Measurements from ENCODE around the gene ACP4. TPM values are rescaled to one million over a fixed set of nuclear protein-coding genes. Genes with fewer than 3 reads are reported as not detected.

Gene ACP4
- total RNA-seq, 4 donors from 2014 or later = not detected

DNA sequence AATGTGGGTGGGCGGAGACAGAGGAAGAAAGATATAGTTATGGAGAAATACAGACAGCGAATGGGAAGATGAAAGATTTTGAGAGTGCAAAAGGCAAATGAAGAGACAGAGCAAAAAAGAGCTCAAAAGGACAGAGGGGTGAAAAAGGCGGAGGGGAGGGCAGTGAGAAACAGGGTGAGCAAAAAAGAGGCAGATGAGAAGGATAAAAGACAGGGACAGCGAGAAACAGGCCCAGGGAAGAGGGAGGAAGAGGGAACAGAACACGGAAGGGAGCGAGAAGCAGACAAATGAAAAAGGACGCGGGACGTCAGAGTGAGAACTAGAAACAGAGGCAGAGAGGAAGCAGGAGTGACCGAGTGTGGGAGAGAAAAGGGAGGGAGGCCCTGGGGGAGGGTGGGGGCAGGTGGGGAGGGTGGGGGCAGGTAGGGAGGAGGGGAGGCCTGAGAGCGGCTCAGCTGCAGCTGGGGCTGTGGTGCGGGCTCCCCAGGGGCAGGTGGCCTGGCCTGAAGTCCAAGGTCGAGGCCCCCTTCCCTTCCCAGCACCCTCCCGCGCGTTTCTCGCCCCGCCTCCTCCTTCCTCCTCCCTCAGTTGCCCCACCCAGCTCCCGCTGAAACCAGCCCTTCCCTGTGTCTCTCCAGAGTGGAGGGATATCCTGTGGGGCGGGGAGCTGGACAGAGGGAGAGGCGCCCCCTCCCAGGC, 30.5 kb downstream of the ACP4 start:
- no peaks in the 10 kb centered on the region for H3K9me3 ChIP-seq
- in situ Hi-C loops (cut with MboI; ENCODE audit: low sequenced_read_pairs in 4 of 4) (no loop called here), intact Hi-C loops (cut with DNase I; ENCODE audit: low total_unique reads) (no loop called here)
- TF ChIP-seq, protein P1, sequence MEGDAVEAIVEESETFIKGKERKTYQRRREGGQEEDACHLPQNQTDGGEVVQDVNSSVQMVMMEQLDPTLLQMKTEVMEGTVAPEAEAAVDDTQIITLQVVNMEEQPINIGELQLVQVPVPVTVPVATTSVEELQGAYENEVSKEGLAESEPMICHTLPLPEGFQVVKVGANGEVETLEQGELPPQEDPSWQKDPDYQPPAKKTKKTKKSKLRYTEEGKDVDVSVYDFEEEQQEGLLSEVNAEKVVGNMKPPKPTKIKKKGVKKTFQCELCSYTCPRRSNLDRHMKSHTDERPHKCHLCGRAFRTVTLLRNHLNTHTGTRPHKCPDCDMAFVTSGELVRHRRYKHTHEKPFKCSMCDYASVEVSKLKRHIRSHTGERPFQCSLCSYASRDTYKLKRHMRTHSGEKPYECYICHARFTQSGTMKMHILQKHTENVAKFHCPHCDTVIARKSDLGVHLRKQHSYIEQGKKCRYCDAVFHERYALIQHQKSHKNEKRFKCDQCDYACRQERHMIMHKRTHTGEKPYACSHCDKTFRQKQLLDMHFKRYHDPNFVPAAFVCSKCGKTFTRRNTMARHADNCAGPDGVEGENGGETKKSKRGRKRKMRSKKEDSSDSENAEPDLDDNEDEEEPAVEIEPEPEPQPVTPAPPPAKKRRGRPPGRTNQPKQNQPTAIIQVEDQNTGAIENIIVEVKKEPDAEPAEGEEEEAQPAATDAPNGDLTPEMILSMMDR (IDR thresholded peaks at IDR 0.05 in 4 of 5, conservative IDR thresholded peaks at IDR 0.05 in 1 of 5) = no peak
- no peak for TF ChIP-seq POLR2A (IDR thresholded peaks at IDR 0.05)
- H3K27ac ChIP-seq = no peak overlapping the region
- H3K4me3 ChIP-seq = no peak overlapping the region
- no peaks in the 10 kb centered on the region for H3K4me1 ChIP-seq
- DNase-seq (no peak), ATAC-seq (no peak)
- H3K36me3 ChIP-seq = no peaks in the 10 kb centered on the region
- H3K27me3 ChIP-seq = peaks cover 41 to 59% (median 49%) of the 10 kb centered on the region in 3 donors

DNA sequence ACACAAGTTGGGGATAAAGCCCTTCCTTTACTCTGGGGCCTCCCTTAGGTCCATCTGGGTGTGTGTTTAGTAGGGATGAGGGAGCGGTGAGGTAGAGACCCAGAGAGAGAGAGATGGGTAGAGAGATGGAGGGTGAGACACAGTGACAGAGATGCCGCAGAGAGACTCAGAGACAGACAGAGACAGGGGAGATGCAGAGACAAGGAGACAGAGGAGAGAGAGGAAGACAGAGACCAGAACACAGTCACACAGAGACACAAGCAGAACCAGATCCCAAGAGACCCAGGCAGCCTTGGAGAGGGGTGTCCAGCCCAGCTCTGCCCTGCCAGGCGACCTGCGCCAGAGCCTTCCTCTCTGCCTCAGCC, 31.0 kb downstream of the ACP4 start:
- no peak for DNase-seq
- no peaks in the 10 kb centered on the region for H3K4me1 ChIP-seq
- in situ Hi-C loops (cut with MboI; ENCODE audit: low sequenced_read_pairs in 4 of 4) (no loop called here), intact Hi-C loops (cut with DNase I; ENCODE audit: low total_unique reads) (no loop called here)
- no peaks in the 10 kb centered on the region for H3K9me3 ChIP-seq
- no peak for ATAC-seq
- TF ChIP-seq, protein P1 (IDR thresholded peaks at IDR 0.05 in 4 of 5, conservative IDR thresholded peaks at IDR 0.05 in 1 of 5) = no peak
- no peak for TF ChIP-seq POLR2A (IDR thresholded peaks at IDR 0.05)
- H3K36me3 ChIP-seq = no peaks in the 10 kb centered on the region
- no peak overlapping the region for H3K4me3 ChIP-seq
- peaks cover 41 to 59% (median 49%) of the 10 kb centered on the region in 3 donors for H3K27me3 ChIP-seq
- H3K27ac ChIP-seq = no peak overlapping the region

DNA sequence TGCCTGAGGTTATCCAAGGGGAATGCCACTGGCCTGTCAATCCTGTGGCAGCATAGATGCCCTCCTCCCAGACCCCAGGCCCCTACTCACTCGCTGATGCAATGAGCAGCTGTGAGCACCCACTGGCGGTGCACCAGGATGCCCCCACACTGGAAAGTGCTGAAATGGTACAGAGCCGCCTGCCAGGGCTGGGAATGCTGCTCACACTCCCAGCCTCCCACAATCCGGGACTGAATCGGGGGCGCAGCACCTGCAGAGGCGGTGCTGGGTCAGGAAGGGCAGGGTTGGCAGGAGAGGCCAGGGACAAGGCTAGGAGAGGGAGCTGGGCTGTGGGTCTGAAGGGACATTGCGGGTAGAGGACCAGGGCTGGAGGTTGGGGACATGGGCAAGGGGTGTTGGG, 31.4 kb downstream of the ACP4 start:
- TF ChIP-seq, protein P1 (IDR thresholded peaks at IDR 0.05 in 4 of 5, conservative IDR thresholded peaks at IDR 0.05 in 1 of 5) = no peak
- no peak for TF ChIP-seq POLR2A (IDR thresholded peaks at IDR 0.05)
- H3K27me3 ChIP-seq = peaks cover 41 to 59% (median 49%) of the 10 kb centered on the region in 3 donors
- H3K36me3 ChIP-seq = no peaks in the 10 kb centered on the region
- H3K27ac ChIP-seq = no peak overlapping the region
- no peak for DNase-seq
- no peak for ATAC-seq
- in situ Hi-C loops (cut with MboI; ENCODE audit: low sequenced_read_pairs in 4 of 4) (no loop called here), intact Hi-C loops (cut with DNase I; ENCODE audit: low total_unique reads) (no loop called here)
- H3K4me3 ChIP-seq = no peak overlapping the region
- H3K9me3 ChIP-seq = no peaks in the 10 kb centered on the region
- no peaks in the 10 kb centered on the region for H3K4me1 ChIP-seq

DNA sequence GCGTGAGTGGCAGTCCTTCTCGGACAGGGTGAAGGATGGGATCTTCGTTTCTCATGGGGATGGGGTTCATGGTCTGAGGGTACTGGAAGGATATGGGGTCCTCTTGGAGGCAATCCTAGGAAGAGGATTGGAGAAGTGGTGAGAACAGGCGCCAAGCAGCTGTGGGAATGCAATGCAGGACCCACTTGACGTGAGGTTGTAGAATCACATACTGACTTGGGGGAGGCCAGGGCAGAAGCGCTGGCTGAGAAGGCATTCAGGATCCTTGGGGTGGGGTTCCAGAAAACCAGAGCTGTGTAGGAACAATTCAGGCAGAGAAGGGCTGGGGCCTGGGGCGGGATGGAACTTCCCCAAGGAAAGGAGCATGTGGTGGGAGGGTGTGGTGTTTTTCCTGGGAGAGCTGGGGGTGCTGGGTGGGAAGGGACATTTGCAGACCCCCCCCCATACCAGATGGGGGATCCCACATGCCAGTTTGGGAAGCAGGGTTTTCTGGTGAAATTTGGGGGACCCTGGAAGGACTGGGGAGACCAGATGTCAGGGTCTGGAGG, 32.5 kb downstream of the ACP4 start:
- Histone ChIP-seq H3K9me3 (no peaks in the 10 kb centered on the region), H3K27ac (no peak overlapping the region), H3K4me3 (no peak overlapping the region), H3K36me3 (no peaks in the 10 kb centered on the region), H3K4me1 (no peaks in the 10 kb centered on the region), H3K27me3 (peaks cover 38 to 50% (median 45%) of the 10 kb centered on the region in 3 donors)
- in situ Hi-C loops (cut with MboI; ENCODE audit: low sequenced_read_pairs in 4 of 4) = no loop called here
- ATAC-seq (no peak), DNase-seq (no peak)
- TF ChIP-seq, protein P1 (IDR thresholded peaks at IDR 0.05 in 4 of 5, conservative IDR thresholded peaks at IDR 0.05 in 1 of 5) = no peak
- TF ChIP-seq POLR2A (IDR thresholded peaks at IDR 0.05) = no peak
- intact Hi-C loops (cut with DNase I; ENCODE audit: low total_unique reads) = no loop called here
